ENCODE results near the gene ZNF277. TPM values are rescaled to one million over a fixed set of nuclear protein-coding genes. Genes with fewer than 3 reads are reported as not detected.

ZNF277 gene
- total RNA-seq, 1 experiment from 2014 or later, result 12.8 TPM

- TSS peak; percentile 5 for BruUV-seq (replicated peaks)
These were observed 96.1 kb downstream of the ZNF277 start for GRCh38 chr7:112302566-112302965.

GRCh38 chr7:112306903-112307302 lies 100.4 kb downstream of the ZNF277 start:
- POLR2A ChIA-PET, result no interaction called here
- no TSS peak for BruUV-seq (replicated peaks)
- no peak for ATAC-seq

More at GRCh38 chr7:112302566-112302965, 96.1 kb downstream of the ZNF277 start:
- no peak for DNase-seq (ENCODE audit: low read depth, low spot score)
- Histone ChIP-seq H3K9me3 (ENCODE audit: control insufficient read depth, insufficient read depth, low read depth, low read length) (no peaks in the 10 kb centered on the region), H3K27ac (ENCODE audit: low read length) (no peak overlapping the region), H3K4me3 (ENCODE audit: low read depth in 2 of 2, low read length in 2 of 2) (no peak overlapping the region), H3K4me1 (ENCODE audit: control insufficient read depth, insufficient read depth, low read length) (no peaks in the 10 kb centered on the region), H3K27me3 (ENCODE audit: control insufficient read depth, insufficient read depth, low read length) (no peaks in the 10 kb centered on the region), H3K36me3 (ENCODE audit: control insufficient read depth, insufficient read depth, low read length) (no peaks in the 10 kb centered on the region)
- intact Hi-C loops (cut with micrococcal nuclease; ENCODE audit: unreplicated experiment), result no loop called here
- CTCF ChIA-PET, result no interaction called here
- ATAC-seq, result no peak
- POLR2A ChIA-PET, result no interaction called here
- TF ChIP-seq POLR2AphosphoS5 (IDR thresholded peaks at IDR 0.05; ENCODE audit: low read depth, low read length) (no peak), REST (IDR thresholded peaks at IDR 0.05; ENCODE audit: insufficient read depth in 1 of 2, low read depth in 2 of 2, low read length in 1 of 2) (no peak), CTCF (IDR thresholded peaks at IDR 0.05) (no peak), TCF7L2 (IDR thresholded peaks at IDR 0.05; ENCODE audit: low read depth, low read length) (no peak), SIN3A (IDR thresholded peaks at IDR 0.05; ENCODE audit: borderline replicate concordance, insufficient read depth, low read depth, low read length) (no peak)
- in situ Hi-C loops (cut with HindIII; ENCODE audit: low pct_unique_long_range_greater_than_20kb, low sequenced_read_pairs), result no loop called here

More at GRCh38 chr7:112306903-112307302, 100.4 kb downstream of the ZNF277 start:
- no peak overlapping the region for H3K27ac ChIP-seq (ENCODE audit: low read length)
- H3K9me3 ChIP-seq (ENCODE audit: control insufficient read depth, insufficient read depth, low read depth, low read length), result no peaks in the 10 kb centered on the region
- no peak overlapping the region for H3K4me3 ChIP-seq (ENCODE audit: low read depth in 2 of 2, low read length in 2 of 2)
- H3K36me3 ChIP-seq (ENCODE audit: control insufficient read depth, insufficient read depth, low read length), result no peaks in the 10 kb centered on the region
- intact Hi-C loops (cut with micrococcal nuclease; ENCODE audit: unreplicated experiment), result no loop called here
- H3K4me1 ChIP-seq (ENCODE audit: control insufficient read depth, insufficient read depth, low read length), result no peaks in the 10 kb centered on the region
- H3K27me3 ChIP-seq (ENCODE audit: control insufficient read depth, insufficient read depth, low read length), result no peaks in the 10 kb centered on the region
- DNase-seq (ENCODE audit: low read depth, low spot score), result no peak
- CTCF ChIA-PET, result no interaction called here
- in situ Hi-C loops (cut with HindIII; ENCODE audit: low pct_unique_long_range_greater_than_20kb, low sequenced_read_pairs), result no loop called here
- no peak for TF ChIP-seq POLR2AphosphoS5 (IDR thresholded peaks at IDR 0.05; ENCODE audit: low read depth, low read length)
- TF ChIP-seq TCF7L2 (IDR thresholded peaks at IDR 0.05; ENCODE audit: low read depth, low read length), result no peak
- TF ChIP-seq REST (IDR thresholded peaks at IDR 0.05; ENCODE audit: insufficient read depth in 1 of 2, low read depth in 2 of 2, low read length in 1 of 2), result no peak
- TF ChIP-seq SIN3A (IDR thresholded peaks at IDR 0.05; ENCODE audit: borderline replicate concordance, insufficient read depth, low read depth, low read length), result no peak
- TF ChIP-seq CTCF (IDR thresholded peaks at IDR 0.05), result no peak
